Limb (tissue), 2 donors: ENCODE measurements around the gene RBPJ.
A peak's percentile ranks its signal among the peaks of the same experiment; 100 is the strongest.

ENCODE experiments used
- DNase-seq, 2 donors: peaks; one replicate each; pipeline ENCODE4 v3.0.0-alpha.2; 2016; ENCODE audit errors: extremely low spot score in 2 of 2

Gene RBPJ

DNA sequence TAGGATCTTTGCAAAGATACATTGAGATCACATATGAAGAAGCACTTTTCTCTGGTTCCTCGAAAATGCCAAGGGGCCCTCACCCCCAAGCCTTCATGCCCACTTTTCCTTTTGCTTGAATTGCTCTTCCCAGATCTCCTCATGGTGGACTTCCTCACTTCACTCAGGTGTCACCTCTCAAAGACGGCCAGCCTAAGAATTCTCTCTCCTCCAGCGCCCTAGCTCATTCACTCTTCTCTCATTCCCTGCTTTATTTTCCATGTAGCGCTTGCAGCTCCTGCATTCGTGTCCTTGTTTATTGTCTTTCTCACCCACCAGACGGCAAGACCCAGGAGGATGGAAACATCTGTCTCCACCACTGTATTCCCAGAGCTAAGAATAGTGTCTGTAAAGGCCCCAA is 136.6 kb downstream of the RBPJ start:
- DNase-seq, result no peak

- DNase-seq, result peak; percentile 53 to 67
These were observed 137.3 kb downstream of the RBPJ start for GRCh38 chr4:26458157-26458561.

DNA sequence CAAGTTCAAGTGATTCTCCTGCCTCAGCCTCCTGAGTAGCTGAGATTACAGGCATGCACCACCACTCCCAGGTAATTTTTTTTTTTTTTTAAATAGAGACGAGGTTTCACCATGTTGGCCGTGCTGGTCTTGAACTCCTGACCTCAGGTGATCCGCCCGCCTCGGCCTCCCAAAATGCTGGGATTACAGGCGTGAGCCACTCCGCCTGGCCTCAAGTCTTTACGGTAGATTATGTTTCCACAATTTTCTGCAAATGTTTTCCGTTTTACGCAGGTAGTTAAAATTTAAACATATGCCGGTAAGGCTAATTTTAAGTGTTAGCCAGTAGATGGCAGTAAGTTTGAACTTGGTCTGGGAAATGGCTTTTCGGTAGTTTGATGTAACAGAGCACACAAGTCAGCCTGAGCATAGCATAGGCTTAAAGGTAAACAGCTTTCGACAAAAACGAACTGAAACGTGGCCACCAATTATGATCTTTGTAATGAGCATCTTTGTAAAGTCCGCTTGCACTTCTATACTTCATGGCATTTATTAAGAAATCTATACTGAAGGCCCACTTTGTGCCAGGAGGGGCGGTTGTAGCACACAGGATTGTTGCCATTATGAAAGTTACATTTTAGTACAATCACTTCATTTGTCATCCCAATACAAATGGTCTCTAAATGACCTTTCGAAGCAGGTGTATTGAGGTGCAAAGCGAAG is 138.4 kb downstream of the RBPJ start:
- DNase-seq, result peak in 1 of 2 donors; percentile 74

DNA sequence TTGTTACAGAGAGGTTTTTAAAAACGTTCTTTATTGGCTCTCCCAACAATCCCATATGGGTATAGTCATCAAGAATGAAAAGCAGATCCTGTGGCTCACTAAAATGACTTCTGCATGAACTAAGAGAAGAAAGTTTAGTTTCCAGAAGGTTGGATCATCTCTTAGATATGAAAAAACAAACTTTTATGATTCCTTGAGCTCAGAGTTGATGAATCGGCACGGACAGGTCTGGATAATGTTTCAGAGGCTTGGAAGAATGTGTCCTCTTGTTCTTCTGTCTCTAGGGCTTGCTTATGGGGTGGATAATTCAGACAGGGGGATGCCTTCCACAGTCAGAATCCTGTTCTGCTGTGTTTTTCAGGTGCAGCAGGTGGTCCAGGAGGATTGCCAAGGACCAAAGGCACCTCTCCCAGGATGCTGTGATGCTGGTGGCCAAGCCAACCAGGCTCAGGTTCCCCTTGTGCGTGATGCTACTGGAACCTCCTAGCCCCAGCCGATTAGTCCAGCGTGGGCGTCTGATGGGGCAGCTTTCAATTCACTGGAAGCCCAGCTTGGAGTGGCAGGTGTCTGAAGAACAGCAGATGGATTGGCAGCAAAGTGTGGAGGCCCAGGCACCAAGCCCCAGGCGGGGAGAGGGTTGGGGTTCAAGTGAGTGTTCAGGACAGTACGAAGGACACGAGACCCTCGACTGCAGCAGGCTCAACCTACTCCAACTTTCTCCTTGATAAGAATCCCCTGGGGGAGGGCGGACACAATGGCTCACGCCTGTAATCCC is 139.1 kb downstream of the RBPJ start:
- DNase-seq, result no peak

GRCh38 chr4:26462874-26463273 is 142.1 kb downstream of the RBPJ start:
- DNase-seq, result peak in 1 of 2 donors; percentile 45

DNA sequence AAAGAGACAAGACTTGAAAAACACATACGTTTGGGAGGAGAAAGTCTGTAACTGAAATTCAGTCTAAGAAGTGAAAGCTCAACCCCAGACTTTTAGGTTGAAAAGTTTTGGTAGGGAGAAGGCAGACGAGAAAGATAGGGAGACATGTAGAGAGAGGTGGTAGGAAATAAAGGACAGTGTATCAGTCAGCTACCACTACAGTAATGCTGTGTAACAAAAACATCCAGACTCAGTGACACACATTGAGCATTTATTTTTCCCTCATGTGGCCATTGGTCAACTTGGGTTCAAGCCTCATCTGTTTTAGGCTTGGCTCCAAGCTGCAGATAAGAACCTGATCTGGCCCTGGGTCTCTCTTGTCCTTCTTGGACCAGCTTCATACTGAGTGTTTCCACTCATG is 142.6 kb downstream of the RBPJ start:
- DNase-seq, result no peak

- no peak for DNase-seq
These were observed 143.7 kb downstream of the RBPJ start for GRCh38 chr4:26464420-26465095.

- no peak for DNase-seq
These were observed 145.9 kb downstream of the RBPJ start for GRCh38 chr4:26466578-26467270.

- no peak for DNase-seq
These were observed 146.9 kb downstream of the RBPJ start for GRCh38 chr4:26467724-26468123.

DNA sequence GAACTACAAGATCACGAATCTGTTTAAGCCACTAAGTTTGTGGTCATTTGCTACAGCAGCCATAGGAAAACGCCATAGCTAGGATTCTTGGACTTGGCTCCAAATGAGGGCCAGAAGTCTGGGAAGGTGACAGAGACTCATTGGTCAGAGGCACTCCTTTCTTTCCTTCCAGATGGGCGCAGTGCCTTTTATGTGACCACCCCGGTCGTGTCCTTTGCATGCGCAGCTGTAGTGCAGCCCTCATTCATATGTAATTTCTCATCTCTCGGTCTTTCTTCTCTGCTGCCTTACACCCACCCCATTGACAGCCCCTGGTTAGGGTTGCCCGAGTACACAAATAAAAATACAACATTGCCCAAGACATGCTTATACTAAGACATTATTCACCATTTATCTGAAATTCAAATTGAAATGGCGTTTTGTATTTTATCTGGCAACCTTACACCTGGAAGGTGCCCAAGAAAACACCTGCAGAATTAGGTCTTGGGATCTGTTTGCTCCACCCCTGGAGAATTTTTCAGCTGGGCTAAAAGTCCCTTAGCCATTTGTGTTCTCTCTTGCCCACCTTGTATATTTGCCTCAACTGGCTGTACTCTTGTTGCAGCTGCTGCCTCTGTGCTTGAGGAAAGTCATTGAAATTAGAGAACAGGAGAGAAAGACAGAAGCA is 147.6 kb downstream of the RBPJ start:
- no peak for DNase-seq

- no peak for DNase-seq
These were observed 148.2 kb downstream of the RBPJ start for GRCh38 chr4:26468977-26469376.

GRCh38 chr4:26471890-26472289 is 151.1 kb downstream of the RBPJ start:
- DNase-seq, result no peak

GRCh38 chr4:26473893-26474292 is 153.1 kb downstream of the RBPJ start:
- DNase-seq, result no peak

DNA sequence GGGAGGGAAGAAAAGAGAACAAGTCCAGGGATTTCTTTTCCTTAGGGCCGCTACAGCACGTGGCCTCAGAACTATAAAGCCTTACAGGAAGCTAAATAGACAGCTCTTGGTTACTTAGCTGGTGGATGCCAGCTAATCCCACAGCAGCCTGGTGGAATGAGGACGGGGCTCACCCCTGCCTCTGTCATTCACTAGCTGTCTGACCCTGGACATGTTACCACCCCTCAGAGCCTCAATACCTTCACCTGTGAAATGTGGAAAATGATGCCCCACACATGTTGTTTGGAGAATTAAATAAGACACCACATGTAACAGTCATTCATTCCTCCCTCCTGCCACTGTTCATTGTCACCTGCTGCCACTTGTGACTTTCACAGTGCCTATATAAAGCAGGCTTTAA is 153.7 kb downstream of the RBPJ start:
- DNase-seq, result no peak

DNA sequence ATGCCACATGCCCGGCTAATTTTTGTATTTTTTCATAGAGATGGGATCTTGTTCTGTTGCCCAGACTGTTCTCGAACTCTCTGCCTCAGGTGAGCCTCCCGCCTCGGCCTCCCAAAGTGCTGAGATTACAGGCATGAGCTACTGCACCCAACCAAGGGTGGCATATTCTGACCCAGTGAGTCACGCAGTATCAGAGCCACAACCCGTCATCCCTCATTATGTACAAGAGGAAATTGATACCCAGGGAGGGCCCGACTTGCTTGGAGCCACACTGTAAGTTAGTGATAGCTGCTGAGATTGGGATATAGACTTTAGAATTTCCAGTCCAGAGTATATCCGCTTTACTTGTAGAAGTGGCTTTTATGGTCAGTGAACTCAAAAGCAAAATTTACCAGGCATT is 154.9 kb downstream of the RBPJ start:
- DNase-seq, result no peak

DNA sequence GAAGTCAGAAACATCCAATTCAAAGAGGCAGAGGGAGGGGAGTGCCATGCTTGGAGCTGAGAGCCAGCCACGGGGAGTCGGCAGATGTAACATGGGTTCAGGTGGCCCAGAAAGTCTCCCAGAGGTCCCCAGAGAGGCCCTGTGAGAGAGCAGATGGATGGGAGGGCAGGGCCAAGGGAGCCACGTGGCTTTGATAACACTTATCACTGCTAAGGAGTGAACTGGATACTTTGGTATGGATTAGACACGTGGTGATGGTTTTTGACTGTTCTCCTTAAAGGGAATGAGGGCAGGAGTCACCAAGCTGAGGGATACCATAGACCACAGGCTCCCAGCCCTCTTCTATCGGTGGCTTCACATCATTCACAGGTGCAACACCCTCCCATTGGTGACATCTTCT is 155.7 kb downstream of the RBPJ start:
- DNase-seq, result no peak

GRCh38 chr4:26478330-26478729 is 157.5 kb downstream of the RBPJ start:
- no peak for DNase-seq

DNA sequence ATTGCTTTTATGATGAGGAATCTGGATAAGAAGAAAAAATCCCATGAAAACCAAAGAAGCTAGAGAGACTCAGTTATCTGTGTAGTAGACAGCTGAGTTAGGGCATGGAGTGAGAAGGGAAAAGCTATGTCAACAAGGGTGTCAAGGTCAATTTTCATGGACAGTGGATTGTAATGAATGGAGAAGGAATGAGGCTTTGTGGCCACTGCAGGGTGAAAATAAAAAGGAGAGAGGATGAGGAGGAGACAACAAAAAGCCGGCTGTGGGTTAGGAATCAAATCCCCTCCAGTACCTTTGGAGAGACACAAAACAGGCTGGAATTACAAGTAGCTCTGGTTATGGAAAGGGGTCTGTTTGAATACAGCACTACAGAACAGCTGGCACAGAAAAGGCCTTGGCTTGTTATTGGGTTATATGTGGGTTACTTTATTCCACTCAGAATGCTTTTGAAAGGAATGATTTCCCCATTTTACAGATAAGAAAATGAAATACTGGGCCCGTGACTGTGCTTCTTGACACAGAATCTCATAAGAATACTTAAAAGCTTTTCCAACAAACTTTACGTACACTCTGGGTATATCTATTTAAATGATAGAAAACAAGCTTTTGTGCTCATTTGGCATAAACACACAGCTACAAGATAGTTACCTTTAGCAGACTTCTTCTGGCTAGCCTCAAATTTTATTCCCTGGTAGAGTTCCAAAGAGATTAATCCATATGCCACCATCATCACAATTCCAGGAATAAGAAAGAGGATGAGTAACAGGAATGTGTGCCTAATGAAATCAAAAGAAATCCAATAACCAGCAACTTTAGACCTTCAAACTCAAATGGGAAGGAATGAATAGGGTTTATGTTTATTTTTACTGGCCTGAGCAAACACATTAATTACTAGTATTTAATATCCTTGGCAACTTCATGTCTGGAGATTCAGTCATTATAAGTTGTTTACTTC is 162.0 kb downstream of the RBPJ start:
- DNase-seq, result no peak

DNA sequence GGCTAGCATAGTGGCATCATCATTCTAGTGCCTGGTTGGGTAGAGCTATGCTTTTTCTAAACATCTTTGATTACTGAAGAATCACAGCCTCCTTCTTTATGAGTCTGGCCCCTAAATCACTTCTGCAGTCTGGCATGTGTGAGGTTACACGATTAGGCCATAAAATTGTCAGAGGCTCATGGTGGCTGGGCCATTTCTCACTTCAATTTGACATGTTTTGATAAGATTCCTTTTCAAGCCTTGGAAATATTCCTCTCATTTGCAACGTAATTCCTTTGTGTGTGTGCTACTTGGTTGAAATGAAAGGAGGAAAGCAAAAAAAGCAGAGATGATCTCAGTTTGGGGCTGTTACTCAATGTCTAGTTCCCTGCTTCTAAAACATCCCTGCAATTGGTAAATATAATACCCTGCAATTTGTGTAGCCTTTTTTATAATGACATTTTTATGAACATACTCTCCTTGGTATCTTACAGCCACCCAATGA is 163.3 kb downstream of the RBPJ start:
- DNase-seq, result no peak

- DNase-seq, result no peak
These were observed 163.7 kb downstream of the RBPJ start for GRCh38 chr4:26484516-26484915.
